GM20000 (cell line): ENCODE results near the gene ARPC1A.

Experiments used
- DNase-seq: peaks from one replicate; pipeline ENCODE4 v3.0.0; 2012; ENCODE audit warnings: low spot score
- TF ChIP-seq, protein P1 (sequence below): IDR thresholded peaks from 2 replicates; pipeline ENCODE4 v1.5.1; 2012; ENCODE audit warnings: mild to moderate bottlenecking, control low read depth; ENCODE audit errors: extremely low read depth, missing control alignments

ARPC1A gene

DNA sequence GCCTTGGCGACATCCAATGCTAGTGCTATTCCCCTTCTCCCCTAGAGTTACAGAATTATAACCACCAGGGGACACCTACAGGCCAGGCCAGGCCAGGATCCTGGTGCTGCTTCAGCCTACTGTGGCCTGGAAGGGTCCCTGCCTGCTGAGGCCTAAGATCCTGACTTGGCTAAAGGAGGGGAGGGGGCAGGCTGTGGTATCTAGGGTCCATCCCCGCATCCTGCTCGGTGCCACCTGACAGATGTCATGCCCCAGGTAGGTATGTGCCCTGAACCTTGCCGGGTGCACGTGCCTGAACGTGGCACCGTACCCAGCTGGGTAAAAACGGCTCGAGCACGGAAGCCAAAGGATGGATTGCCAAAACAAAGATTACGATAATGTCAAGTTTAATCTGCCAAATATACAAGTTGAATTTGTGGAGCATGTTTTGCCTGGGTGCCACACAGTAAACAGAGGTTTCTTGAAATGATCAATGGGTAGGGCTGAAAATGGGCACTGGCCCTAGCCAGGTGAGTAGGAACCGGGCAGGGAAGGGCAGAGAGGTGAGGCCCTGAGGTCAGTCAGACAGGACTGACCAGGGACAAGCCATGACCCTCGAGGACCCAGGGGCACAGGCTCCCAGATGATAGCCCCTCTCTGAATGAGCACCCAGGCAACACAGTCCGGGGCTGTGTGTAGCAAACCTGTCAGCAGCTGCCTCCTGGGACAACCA, 70.1 kb downstream of the ARPC1A start:
- DNase-seq: no peak
- TF ChIP-seq, protein P1, sequence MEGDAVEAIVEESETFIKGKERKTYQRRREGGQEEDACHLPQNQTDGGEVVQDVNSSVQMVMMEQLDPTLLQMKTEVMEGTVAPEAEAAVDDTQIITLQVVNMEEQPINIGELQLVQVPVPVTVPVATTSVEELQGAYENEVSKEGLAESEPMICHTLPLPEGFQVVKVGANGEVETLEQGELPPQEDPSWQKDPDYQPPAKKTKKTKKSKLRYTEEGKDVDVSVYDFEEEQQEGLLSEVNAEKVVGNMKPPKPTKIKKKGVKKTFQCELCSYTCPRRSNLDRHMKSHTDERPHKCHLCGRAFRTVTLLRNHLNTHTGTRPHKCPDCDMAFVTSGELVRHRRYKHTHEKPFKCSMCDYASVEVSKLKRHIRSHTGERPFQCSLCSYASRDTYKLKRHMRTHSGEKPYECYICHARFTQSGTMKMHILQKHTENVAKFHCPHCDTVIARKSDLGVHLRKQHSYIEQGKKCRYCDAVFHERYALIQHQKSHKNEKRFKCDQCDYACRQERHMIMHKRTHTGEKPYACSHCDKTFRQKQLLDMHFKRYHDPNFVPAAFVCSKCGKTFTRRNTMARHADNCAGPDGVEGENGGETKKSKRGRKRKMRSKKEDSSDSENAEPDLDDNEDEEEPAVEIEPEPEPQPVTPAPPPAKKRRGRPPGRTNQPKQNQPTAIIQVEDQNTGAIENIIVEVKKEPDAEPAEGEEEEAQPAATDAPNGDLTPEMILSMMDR: no peak

GRCh38 chr7:99396418-99397296, 71.0 kb downstream of the ARPC1A start:
- TF ChIP-seq, protein P1: no peak
- DNase-seq: no peak

DNA sequence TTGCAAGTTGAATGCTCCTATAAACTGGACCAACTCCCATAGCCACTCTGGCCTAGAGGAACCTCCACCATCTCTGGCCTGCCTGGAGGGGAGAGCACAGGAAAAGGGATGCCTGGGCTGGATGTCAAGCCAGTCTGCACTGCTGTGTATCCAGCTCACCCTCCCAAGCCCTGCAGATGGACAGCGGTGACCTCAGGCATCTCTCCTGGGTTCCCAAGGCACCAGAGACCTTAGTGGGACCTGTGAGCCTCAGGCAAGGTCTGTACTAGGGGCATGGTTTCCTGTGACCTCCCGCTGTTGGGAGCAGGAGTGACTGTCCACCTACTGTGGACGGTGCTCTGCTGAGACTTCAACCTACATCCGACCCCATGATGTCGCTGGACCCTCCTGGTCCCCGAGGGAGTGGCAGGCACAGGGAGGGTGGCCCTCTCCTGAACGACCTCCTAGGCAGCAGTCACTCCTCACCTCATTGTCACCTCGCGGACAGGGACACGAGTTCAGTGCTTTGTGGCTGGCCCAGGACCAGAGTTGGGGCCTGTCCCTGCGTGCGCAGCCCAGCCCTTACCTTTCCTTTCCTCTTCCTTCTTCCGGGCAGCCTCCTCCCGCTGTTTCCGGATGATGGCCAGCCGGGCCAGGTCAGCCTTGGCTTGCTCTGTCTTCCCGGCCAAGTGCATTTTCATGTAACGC, 71.7 kb downstream of the ARPC1A start:
- DNase-seq: no peak
- TF ChIP-seq, protein P1: no peak

- no peak for DNase-seq
- TF ChIP-seq, protein P1: no peak
Measured at GRCh38 chr7:99398891-99399445, 73.3 kb downstream of the ARPC1A start.

DNA sequence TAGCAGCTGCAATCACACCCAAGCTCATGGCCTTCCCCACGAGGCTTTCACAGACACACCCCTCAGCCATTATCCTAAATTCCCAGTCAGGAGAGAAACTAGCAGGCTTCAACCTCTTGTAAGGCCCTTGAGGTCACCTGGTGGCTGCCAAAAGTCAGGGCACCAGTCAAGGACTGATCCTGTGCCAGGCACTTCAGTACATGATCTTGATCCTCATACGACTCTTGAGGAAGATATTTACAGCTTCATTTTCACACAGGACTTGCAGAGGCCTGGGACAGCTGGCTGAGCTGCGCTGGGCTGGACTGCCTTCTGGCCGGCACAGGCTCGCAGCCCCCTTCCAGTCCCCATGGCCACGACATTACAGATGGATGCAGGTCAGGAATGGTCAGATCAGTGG, 73.9 kb downstream of the ARPC1A start:
- TF ChIP-seq, protein P1: no peak

DNA sequence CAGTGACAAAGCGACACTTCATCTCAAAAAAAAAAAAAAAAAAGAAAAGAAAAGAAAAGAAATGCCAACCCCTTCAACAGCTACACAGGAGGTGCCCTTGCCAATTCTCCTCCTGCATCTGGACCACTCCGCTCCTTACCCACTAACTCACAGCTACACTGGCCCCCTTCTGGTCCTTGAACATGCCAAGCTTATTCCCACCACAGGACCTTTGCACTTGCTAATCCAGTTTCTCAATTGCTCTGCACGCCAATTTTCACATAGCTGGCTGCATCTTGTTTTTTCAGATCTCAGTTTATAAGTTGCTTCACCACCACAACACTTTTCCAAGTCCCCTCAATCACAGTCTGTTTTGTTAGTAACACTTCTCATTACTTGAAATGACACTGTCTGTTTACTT, 77.2 kb downstream of the ARPC1A start:
- TF ChIP-seq, protein P1: no peak
- no peak for DNase-seq

More for the DNA sequence above, 73.9 kb downstream of the ARPC1A start:
- DNase-seq: no peak

DNA sequence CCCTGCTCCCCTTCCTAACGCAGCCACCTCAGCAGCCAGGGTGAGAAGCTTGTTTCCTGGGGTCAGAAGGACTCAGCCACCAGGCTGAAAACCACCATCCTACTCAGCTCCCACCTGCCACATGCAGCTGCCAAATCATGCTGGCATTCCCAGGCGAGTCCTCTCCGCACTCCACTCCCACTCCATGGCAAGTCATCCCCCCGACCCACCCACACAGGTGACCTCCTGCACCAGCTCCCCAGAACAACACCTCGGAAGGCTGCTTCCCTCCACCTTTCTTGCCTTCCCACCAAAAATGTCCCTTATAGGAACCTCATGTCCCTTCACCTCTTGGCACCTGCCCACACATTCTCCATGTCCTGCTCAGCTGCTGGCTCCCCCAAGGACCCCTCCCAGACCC, 78.1 kb downstream of the ARPC1A start:
- TF ChIP-seq, protein P1: no peak
- DNase-seq: no peak
